Cardiac fibroblast (primary cell): ENCODE measurements around the gene GUCY2D.

ENCODE experiments used
- DNase-seq, 2 donors: peaks; one replicate each; pipeline versions ENCODE4 v3.0.0 to v3.0.0-alpha.2; 2010; ENCODE audit warnings: low read depth in 2 of 2
- H3K4me3 ChIP-seq, 2 donors: replicated peaks in 1 of 2; 1 replicate in 1 of 2; 2 replicates in 1 of 2; pipeline ENCODE4 v1.5.1; 2011; ENCODE audit warnings: low read depth in 2 of 2, low read length in 2 of 2, mild to moderate bottlenecking in 2 of 2, moderate library complexity in 1 of 2
- TF ChIP-seq, protein P1 (sequence below): IDR thresholded peaks from one replicate; pipeline ENCODE4 v1.5.1; 2011; ENCODE audit warnings: low read depth, mild to moderate bottlenecking, low read length, inconsistent platforms

GUCY2D gene

DNA sequence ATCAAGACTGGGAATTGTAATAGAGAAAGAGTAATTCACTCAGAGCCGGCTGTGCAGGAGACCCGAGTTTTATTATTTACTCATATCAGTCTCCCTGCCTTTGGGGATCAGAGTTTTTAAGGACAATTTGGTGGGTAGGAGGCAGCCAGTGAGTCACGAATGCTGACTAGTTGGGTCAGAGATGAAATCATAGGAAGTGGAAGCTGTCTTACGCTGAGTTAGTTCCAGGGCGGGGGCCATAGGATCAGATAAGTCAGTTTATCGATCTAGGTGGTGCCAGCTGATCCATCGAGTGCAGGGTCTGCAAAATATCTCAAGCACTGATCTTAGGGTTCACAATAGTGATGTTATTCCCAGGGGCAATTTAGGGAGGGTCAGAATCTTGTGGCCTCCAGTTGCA, 20.2 kb upstream of the GUCY2D start:
- peak; percentile 54 to 83 for DNase-seq
- H3K4me3 ChIP-seq, result no peak overlapping the region
- TF ChIP-seq, protein P1, sequence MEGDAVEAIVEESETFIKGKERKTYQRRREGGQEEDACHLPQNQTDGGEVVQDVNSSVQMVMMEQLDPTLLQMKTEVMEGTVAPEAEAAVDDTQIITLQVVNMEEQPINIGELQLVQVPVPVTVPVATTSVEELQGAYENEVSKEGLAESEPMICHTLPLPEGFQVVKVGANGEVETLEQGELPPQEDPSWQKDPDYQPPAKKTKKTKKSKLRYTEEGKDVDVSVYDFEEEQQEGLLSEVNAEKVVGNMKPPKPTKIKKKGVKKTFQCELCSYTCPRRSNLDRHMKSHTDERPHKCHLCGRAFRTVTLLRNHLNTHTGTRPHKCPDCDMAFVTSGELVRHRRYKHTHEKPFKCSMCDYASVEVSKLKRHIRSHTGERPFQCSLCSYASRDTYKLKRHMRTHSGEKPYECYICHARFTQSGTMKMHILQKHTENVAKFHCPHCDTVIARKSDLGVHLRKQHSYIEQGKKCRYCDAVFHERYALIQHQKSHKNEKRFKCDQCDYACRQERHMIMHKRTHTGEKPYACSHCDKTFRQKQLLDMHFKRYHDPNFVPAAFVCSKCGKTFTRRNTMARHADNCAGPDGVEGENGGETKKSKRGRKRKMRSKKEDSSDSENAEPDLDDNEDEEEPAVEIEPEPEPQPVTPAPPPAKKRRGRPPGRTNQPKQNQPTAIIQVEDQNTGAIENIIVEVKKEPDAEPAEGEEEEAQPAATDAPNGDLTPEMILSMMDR, result no peak

DNA sequence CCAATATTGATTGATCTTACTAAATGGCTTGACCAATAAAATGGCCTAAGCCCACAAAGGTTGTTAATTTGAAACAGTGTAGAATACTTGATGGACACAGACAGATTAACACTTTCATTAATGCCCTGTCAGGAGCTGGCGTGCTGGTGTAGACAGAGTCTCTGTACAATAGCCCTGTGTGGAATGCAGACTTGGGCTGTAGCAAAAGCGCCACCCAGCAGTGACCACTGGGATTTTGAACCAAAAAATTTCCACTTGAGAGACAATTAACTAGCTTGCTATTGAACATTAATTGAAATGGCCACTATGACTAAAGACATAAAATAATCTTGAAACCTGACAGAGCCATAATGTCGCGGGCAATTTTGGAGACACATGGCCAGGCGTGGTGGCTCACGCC, 19.7 kb upstream of the GUCY2D start:
- TF ChIP-seq, protein P1, result no peak

DNA sequence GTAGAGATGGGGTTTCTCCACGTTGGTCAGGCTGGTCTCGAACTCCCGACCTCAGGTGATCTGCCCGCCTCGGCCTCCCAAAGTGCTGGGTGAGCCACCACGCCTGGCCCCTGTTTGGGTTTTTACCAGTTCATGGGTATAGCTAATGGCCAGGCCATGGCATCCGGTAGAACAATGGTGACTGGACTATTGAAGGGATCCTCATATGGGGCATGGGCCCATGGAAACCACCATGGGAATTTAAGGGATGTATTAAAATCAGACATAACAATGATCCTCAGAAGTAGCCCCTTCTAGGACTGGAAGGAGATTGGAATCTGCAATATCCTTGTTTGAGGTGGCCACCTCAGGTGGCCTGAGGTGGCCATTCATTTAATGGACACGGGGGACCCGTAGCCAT, 17.5 kb upstream of the GUCY2D start:
- no peak for DNase-seq
- TF ChIP-seq, protein P1, result no peak
- no peak overlapping the region for H3K4me3 ChIP-seq

More for the DNA sequence above, 19.7 kb upstream of the GUCY2D start:
- peak; percentile 44 to 66 for DNase-seq
- H3K4me3 ChIP-seq, result no peak overlapping the region

DNA sequence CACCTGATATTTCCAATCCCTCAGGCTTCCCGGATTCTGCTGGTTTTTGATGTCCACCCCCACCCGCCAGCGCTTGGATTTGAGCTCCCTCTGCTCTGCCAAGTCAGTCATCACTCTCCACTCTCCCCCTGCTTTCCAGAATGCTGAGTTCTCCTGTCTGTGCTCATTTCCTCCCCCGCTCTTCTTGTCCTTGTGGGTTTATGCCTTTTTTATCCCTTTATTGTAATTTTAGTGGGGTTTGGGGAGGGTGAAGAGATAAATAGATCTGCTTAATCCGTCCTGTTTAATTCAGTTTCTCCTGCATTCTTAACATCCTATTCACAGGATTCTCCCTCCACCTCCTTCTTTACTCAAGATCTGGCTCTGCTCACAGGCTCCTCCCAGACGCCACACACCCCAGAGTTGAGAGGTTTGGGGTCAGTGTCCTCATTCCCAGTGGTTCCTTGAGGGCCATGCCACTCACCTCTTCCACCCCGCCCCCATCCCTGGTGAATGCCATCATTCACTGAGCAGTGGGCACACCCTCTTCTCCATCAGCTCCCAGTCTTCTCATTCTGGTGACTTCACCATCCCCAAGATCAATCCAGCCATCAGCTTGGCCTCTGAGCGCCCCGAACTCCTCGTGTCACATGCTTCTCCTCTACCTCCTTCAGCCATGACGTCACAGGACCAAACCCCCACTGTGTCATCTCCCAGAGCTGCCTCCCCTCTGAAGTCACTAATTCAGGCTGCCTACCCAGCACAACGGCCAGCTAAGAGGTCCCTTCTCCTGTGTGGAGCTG, 15.1 kb upstream of the GUCY2D start:
- TF ChIP-seq, protein P1, result no peak

DNA sequence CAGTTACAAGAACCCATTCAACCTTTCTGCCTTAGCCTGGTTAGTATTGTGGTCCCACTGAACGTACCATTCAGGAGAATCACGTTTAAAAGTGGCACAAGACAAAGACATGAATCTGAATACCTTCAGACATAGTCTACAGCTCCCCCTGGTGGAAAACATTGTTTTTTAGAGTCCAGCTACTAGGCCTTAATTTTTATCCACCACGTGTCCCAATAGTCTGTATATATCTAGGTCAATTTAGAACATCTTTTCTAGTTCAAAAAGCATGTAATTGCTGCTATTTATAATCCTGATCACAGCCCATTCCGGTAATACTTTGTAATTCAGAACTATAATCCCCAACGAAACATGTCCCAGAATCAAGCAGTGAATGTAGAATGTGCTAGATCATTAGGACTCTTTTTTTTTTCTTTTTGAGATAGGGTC, 13.7 kb upstream of the GUCY2D start:
- TF ChIP-seq, protein P1, result peak; percentile 55
- DNase-seq, result peak; percentile 90 to 94
- no peak overlapping the region for H3K4me3 ChIP-seq

More for the DNA sequence above, 15.1 kb upstream of the GUCY2D start:
- peak; percentile 29 to 67 for DNase-seq
- no peak overlapping the region for H3K4me3 ChIP-seq

DNA sequence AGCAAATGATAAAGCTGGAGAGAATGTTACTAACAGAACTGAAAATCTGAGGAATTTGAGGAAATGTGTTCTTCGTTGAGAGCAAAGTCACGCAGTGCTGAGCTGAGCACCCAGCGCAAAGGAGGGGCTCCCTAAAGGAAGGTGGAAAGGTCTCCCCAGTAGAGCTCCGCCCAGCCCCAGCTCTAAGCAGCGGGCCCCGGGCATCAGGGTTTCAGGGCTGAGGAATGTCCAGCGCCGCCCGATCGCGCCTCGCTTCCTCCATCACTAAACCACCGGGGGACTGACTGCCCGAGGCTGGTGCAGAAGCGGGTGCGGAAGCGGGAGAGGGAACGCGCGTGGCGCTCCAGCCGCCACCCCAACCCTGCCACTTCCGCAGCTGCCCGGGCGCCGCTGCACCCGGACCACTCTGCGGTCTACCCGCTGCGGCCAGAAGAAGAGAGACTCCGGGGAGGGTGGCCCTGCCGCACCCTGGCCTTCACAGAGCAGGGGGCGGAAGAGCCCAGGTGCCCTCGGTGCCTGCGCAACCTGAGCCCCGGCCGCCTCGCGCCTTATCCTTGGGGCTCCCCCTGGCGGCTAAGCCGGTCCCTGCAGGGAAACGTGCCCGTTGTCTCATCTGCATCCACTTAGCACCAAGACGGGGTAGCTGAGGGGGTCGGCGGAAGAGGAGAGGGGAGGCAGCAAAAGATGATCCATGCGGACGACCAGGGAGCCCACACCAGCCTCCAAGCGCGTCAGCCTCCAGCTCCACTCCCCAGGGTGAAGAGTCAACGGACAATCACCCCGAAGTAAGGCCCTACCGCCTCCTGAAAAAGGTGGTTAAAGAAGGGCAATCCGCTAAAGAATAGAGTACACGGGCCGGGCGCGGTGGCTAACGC, 12.4 kb upstream of the GUCY2D start:
- TF ChIP-seq, protein P1, result peak; percentile 98
- peak overlapping the region; percentile 52 to 63 for H3K4me3 ChIP-seq
- DNase-seq, result peak; percentile 67 to 71
